ENCODE data around the gene PTPRT. TPM values are rescaled to one million over a fixed set of nuclear protein-coding genes. Genes with fewer than 3 reads are reported as not detected.

The PTPRT gene
- total RNA-seq, 2 donors from 2014 or later = 0.26 to 0.27 TPM

GRCh38 chr20:42043921-42044320, 1145.8 kb downstream of the PTPRT start:
- ATAC-seq (no peak), DNase-seq (no peak)
- intact Hi-C loops (cut with DNase I) = no loop called here

DNA sequence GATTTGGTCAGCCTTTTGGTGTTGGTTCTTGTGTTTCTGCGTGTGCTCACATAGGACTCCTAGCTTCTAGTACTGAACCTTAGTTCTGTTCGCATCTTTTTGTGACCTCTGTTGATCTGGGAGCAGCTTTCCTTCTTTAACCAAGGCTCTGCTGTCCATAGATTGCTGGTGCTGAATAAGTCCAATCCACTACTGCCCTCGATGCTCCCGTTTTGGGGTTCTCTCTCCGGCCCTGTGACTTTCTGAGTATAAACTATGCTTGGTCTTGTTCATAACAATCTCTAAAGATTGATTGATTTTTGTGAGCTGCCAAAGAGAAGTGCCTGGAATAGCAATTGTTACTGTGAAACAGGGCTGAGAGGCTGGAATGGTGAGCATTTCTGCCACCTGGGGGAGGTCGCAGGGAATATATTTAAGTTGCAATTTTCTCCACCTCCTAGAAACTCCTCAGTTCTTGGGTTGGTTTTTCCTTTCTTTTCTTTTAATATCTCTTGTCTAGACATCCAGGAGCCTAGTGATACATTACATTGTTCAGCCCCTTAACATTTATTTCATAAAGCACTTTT, 1148.6 kb downstream of the PTPRT start:
- DNase-seq (no peak), ATAC-seq (no peak)
- intact Hi-C loops (cut with DNase I) = no loop called here

DNA sequence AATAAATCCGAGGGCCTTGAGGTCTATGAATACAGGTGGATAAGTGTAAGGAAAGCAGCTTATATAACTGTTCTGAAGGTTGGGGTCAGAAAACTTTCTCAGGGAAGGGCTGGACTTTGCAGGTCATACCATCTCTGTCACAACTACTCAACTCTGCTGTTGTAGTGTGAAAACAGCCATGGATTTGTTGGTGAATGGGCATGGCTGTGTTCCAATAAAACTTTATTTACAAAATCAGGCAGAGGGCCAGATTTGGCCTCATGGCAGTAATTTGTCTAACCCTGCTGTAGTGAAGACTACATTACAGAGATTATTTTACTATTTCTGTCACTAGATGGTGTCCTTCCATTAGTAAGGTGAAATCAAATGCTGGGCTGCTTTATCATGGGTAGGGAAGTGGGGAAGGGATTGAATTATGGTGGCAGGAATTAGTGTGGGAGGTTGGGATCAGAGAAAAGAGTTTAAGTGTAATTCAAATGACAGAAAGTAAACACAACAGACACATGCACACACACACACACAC, 1161.9 kb downstream of the PTPRT start:
- ATAC-seq (no peak), DNase-seq (no peak)
- intact Hi-C loops (cut with DNase I) = loop anchor here in 1 of 2 donors (10.0 kb wide), 1 partner anchor 57 kb away; no protein-coding TSS in a partner anchor

DNA sequence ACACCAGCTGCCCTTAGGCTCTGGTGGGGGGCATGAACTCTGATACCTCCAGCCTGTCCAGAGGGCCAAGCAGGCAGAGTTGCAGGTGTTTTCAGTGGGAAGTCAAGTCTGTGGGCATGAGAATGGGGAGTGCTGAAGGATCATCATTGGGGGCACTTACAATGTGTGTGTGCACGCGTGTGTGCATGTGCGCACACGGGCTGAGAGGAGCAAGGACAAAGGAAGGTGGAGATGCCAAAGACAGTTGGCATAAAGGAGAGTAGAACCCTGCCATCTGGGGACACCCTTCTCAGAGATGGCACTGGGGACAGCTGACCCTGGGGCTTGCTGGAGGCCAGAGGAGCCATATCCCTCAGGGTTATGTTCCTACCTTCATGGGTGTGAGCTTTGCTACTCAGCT, 1163.1 kb downstream of the PTPRT start:
- intact Hi-C loops (cut with DNase I) = loop anchor here in 1 of 2 donors (10.0 kb wide), 1 partner anchor 58 kb away; no protein-coding TSS in a partner anchor
- no peak for DNase-seq
- ATAC-seq = no peak

GRCh38 chr20:42024653-42025052, 1165.1 kb downstream of the PTPRT start:
- ATAC-seq = no peak
- intact Hi-C loops (cut with DNase I) = loop anchor here in 1 of 2 donors (10.0 kb wide), 1 partner anchor 60 kb away; no protein-coding TSS in a partner anchor
- no peak for DNase-seq

All from left cardiac atrium (tissue), 4 donors.